GM12865 (cell line): ENCODE results near the gene ABCF2.

Experiments used
- DNase-seq: peaks from one replicate; pipeline ENCODE4 v3.0.0; 2010; ENCODE audit warnings: low read depth
- H3K4me3 ChIP-seq: 2 replicates; pipeline ENCODE4 v1.5.1; 2011; ENCODE audit warnings: mild to moderate bottlenecking, low read depth, low read length, control low read depth
- CTCF ChIP-seq: IDR thresholded peaks from 2 replicates; pipeline ENCODE4 v1.5.1; 2011; ENCODE audit warnings: low read length, control low read depth, low read depth, inconsistent platforms; ENCODE audit not compliant: insufficient read depth; ENCODE audit errors: missing control alignments

ABCF2 gene

GRCh38 chr7:151205730-151206129, 21.3 kb downstream of the ABCF2 start:
- DNase-seq: peak; percentile 11
- H3K4me3 ChIP-seq: no peak overlapping the region
- no peak for TF ChIP-seq CTCF

GRCh38 chr7:151204383-151205032, 22.5 kb downstream of the ABCF2 start:
- no peak overlapping the region for H3K4me3 ChIP-seq
- no peak for TF ChIP-seq CTCF
- no peak for DNase-seq

- no peak for DNase-seq
Observed at GRCh38 chr7:151202836-151203235, 24.2 kb downstream of the ABCF2 start.

GRCh38 chr7:151201751-151202150, 25.3 kb downstream of the ABCF2 start:
- DNase-seq: no peak
- no peak overlapping the region for H3K4me3 ChIP-seq
- no peak for TF ChIP-seq CTCF

More at GRCh38 chr7:151202836-151203235, 24.2 kb downstream of the ABCF2 start:
- H3K4me3 ChIP-seq: no peak overlapping the region
- no peak for TF ChIP-seq CTCF

- no peak overlapping the region for H3K4me3 ChIP-seq
- no peak for TF ChIP-seq CTCF
- no peak for DNase-seq
Observed at GRCh38 chr7:151201344-151201743, 25.7 kb downstream of the ABCF2 start.

- no peak overlapping the region for H3K4me3 ChIP-seq
- TF ChIP-seq CTCF: no peak
- no peak for DNase-seq
Observed at GRCh38 chr7:151198945-151199848, 27.8 kb downstream of the ABCF2 start.

- DNase-seq: no peak
- H3K4me3 ChIP-seq: no peak overlapping the region
- no peak for TF ChIP-seq CTCF
Observed at GRCh38 chr7:151197932-151198331, 29.1 kb downstream of the ABCF2 start.
